IPS-NIHi7 (cell line): ENCODE measurements around the gene PLCD3.
"Not testable (repeated sequence)": the region's sequence is repeated elsewhere in the genome, so short reads cannot be mapped to it uniquely, and the experiment has no call there.

ENCODE experiments used
- DNase-seq: peaks from one replicate; pipeline ENCODE4 v3.0.0; 2012; ENCODE audit warnings: mixed read lengths; ENCODE audit errors: extremely low spot score

The PLCD3 gene

DNA sequence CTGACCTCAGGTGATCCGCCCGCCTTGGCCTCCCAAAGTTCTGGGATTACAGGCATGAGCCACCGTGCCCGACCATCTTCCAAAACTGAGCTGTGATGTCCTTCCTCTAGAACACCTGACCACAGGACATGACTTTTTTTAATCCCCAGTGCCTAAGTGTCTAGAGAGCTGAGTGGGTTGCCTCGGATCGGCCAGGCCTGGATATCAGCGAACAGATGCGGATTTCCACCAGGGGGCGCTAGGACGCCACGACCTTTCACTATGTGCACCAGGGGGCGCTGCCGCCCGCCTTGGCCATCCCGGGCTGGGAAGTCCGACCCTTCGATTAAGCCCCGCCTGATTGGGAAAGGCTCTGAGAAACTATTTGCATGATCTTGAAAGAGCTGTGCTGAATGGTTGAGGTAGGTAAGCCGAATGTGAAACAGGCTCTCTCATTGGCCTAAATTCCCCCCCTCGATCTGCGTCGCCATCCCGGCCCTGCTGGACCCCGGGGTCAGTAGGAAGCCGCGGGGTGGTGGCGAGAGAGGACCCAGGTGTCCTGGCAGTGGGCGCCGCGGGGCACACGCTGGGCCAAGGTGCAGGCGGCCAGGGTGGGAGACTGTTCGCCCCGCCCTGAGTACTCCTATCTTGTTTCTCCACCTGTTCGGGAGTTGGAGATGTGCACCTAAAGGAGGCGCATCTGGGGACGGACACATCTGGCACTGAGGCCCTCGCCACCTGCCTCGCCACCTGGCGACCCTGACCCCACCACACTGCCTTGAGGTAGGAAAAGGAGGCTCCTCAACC is 3.1 kb upstream of the PLCD3 start, which contains the start of gene ACBD4:
TSS of gene ACBD4 (plus strand) at position 496 of the 786 bp plus-strand sequence. CDS start 458 bp downstream, outside the sequence.
- peak; percentile 94 for DNase-seq

DNA sequence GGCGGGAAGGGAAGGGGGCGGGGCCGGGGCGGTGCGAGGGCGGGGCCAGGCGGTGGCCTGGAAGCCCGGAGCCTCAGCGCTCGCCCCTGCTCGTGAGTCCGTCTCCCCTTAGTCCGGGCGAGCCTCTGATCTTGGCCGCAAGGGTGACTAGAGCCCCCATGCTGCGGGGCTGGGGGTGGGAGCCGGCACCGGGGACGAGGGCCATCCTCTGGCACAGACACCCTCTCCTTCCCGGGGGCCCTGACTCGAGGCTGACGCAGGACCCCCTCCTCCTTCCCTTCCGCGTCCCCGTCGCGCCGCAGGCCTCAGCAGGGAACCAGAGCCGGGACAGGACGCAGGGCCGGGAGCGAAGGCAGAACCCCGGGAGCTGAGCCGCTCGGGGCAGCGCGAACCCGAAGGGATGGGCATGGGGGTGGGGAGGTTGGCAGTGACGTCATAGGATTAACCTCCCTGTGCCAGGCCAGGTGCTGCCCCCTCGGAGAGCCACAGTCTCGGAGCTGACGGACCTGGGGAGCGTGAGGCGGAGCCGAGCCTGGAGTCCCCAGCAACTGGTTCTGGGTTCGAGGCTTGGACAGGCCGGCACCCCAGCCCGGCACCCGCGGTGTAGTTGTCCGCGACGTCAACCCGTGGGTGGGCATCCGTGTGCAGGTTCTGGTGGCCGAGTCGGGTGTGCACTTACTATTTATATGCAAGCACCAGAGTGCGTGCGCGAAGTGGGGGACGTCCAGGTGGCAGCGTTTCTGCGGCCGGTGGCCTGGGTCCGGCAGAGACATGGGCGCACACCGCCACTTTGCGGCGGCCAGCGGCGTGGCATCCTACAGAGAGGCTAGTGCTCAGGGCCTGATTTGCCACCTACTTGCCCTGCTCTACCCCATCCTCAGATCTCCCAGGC is 503 bp upstream of the PLCD3 start:
- DNase-seq, result peak; percentile 93

GRCh38 chr17:45131616-45132319 is 547 bp downstream of the PLCD3 start:
- peak; percentile 73 for DNase-seq

DNA sequence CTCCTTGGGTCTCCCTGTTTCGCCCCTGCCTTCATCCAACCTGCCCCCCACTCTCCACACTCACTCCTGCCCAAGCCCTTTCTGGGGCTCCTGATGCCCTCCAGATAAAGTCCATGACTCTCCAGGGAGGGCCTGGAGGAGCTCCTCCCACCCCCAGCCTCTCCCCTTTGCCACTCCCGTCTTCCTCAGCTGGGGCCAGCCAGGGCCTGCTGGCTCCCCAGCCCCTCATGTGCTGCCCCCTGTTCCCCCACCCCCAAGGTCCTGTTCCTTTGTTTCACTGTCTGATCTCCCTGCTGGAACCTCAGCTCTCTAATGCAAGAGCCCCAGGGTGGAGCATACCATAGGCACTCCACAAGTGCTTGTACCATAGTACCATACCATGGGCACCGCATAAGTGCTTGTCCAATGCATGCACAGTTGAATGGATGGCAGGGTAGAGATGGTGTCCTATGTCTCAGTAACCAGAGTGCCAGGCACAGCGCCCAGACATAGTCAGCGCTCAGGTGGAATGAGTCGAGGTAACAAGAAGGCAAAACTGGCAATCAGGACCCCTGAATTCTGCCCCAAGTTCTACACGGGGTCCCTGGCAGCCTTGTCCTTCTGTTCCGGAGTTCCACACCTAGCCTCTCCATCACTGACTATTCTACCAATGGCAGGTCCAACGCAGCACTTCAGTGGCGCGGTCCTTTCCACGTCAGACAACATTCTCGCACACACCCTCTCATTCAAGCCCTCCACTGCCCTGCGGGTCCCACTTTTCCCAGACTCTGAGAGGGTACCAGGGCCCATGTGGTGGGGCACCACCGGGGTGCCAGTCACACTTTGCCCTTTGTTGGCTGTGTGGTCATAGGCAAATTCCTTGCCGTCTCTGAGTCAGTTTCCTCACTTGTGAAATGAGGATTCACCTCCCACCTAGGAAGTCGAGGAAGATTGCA is 1.4 kb downstream of the PLCD3 start:
- DNase-seq, result no peak

DNA sequence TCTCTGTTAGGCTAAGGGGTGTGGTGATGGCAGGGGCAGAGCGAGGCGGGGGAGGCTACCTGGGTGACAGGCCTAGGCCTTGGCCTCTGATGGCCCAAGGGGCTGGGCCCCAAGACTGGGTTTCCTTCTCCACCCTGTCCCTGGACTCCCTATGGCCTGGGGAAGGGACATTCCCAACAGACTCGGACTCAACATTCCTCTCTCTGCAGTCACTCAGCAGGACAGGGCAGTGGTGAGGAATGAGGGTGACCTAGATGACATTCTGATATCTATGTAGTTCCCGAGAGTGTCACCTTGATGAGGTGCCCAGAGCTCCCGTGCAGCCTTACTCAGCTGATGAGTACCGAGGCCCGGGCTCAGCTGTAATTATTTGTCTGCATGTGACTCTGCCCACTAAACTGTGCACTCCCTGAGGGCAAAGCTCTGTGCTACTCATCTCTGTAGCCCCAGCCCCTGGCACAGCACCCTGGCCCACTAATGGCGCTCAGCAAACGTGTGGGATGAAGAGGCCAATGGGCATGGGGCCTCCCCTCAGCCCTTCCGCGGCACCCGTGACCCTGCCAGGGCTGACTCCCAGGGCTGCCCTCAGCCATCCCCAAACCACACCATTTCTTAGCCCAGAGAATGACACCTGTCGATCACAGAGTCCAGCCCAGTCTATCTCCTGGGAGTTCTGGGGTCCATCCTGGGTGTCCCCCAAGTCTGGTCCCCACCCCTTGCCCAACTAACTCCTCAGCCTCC is 2.2 kb downstream of the PLCD3 start:
- no peak for DNase-seq

GRCh38 chr17:45129426-45129939 is 2.8 kb downstream of the PLCD3 start:
- DNase-seq, result no peak

DNA sequence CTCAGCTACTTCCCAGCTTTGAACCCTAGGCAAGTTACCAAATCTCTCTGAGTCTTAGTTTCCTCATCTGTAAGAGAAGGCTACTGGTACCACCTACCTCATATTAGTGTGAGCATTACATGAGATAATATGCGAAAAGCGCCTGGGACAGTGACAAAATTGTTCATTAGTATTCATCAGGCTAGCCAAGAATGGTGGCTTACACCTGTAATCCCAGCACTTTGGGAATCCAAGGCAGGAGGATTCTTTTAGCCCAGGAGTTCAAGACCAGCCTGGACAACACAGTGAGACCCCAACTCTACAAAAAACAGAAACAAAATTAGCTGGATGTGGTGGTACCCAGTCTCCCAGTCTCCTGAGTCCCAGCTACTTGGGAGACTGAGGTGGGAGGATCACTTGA is 3.3 kb downstream of the PLCD3 start:
- DNase-seq, result no peak

DNA sequence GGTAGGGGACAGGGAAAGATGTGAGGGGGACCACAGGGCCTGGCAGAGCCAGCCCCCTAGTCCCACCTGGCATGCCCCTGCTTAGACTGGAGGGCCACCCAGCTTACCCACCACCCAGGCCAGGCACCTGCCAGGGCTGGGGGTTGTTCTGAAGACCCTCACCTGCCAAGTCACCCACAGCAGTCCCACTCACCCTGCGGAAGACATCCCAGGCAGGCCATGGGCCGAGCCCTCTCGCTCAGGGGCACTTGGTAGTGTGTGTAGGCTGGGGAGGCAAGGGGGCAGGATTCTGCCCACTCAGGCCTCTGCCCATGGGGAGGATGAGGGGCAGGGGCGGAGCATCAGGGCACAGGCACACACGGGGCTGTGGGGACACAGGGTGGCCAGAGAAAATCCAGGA is 4.0 kb downstream of the PLCD3 start:
- no peak for DNase-seq

DNA sequence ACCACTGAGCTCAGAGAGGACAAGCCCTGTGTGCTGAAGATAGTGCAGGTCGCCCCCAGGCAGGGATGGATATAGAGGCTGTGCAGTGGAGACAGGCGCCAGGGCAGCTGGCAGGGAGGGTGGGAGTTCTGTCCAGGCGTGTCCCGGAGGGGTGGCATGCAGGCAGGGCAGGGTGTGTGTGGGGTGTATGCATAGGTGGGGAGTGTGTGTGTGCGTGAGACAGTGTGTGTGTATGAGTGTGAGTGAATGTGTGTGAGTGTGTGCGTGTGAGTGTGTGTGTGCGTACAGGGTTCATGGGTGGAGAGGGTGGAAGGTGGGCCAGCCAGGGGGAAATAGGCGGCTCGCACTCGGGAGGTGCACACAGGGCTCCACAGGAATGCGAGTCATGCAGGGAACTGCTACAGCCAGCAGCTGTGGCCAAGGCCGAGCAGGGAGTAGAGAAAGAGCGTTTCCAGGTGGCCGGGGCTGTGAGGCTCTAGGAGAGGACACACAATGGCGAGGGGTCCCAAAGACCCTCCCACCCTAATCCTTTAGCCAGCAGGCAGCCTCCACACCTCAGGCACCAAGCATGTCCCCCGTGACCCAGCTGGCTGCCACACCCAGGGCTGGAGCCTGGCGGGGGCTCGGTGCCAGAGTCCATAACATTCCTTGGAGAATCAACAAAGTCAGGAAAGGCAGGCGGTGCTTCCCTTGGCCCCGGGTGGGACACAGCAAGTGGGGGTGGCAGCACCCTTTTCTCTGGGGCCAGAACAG is 4.6 kb downstream of the PLCD3 start:
- no peak for DNase-seq

- DNase-seq, result no peak
These were observed 5.1 kb downstream of the PLCD3 start for GRCh38 chr17:45127207-45127547.

GRCh38 chr17:45125509-45125908 is 6.8 kb downstream of the PLCD3 start:
- no peak for DNase-seq

DNA sequence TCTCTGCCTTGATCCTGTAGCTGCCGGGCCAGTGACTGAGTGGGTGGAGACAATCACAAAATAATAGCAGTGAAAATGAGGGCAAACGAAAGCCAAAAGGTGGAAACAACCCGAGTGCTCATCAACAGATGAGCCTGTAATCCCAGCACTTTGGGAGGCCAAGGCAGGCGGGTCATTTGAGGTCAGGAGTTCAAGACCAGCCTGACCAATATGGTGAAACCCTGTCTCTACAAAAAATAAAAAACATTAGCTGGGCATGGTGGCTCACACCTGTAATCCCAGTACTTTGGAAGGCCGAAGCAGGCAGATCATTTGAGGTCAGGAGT is 7.6 kb downstream of the PLCD3 start:
- DNase-seq, result not testable (repeated sequence)

GRCh38 chr17:45123930-45124796 is 8.2 kb downstream of the PLCD3 start:
- peak; percentile 52 for DNase-seq

GRCh38 chr17:45123076-45123770 is 9.1 kb downstream of the PLCD3 start:
- DNase-seq, result no peak

DNA sequence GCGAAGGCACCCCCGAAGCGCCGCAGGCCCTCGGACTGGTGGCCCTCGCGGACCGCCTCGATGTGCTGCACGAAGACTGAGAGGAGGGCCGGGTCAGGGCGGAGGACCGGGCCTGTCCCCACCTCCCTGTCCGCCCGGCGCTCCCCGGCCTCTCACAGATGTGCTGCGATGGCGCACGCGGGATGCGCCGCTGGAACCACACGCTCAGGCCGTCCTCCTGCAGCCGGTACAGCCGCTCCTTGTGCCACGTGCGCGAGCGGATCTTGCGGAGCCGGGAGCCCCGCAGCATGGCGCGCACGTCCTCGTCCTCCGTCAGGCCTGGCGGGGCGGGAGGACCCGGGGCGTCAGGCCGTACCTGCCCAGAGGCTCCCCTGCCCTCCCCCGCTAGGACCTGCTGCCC is 11.3 kb downstream of the PLCD3 start:
- no peak for DNase-seq

- no peak for DNase-seq
These were observed 11.8 kb downstream of the PLCD3 start for GRCh38 chr17:45120558-45120957.

DNA sequence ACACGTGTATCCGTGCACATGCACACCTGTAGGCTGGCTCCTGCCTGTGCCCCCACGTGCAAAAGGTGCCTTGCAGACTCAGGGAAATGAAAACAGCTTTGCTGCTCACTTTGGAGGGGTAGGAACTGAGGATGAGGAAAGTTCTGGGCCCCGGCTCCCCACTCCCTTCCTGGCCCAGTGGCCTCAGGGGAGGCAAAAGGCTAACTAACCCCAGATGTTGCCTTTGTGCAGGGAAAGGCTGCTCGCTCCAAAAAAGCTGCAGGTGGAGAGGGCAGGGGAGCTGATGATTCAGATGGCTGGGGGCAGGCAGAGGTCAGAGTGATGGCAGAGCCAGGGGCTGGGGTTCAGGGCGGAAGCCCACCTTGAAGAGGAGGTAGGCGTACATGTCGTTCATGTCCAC is 12.4 kb downstream of the PLCD3 start:
- DNase-seq, result no peak

GRCh38 chr17:45118691-45119090 is 13.6 kb downstream of the PLCD3 start:
- no peak for DNase-seq
